H9 (cell line): ENCODE measurements around the gene SASH3. TPM values are rescaled to one million over a fixed set of nuclear protein-coding genes. Genes with fewer than 3 reads are reported as not detected.

Source experiments
- DNase-seq: peaks from one replicate; pipeline ENCODE4 v3.0.0-alpha.2; 2017
- H2AFZ ChIP-seq: one replicate; pipeline ENCODE4 v1.6.1; 2013; ENCODE audit warnings: mild to moderate bottlenecking, low read length, control low read depth, moderate library complexity
- H2AK5ac ChIP-seq: 2 replicates; pipeline ENCODE4 v1.6.1; 2013; ENCODE audit warnings: low read length, control low read depth, mixed read lengths; ENCODE audit not compliant: insufficient read length
- H2BK120ac ChIP-seq: one replicate; pipeline ENCODE4 v1.6.1; 2013; ENCODE audit warnings: low read depth, mild to moderate bottlenecking, low read length, control low read depth, inconsistent platforms; ENCODE audit not compliant: poor library complexity, severe bottlenecking
- H2BK12ac ChIP-seq: 2 replicates; pipeline ENCODE4 v1.6.1; 2013; ENCODE audit warnings: low read length, control low read depth, mixed read lengths, low read depth; ENCODE audit not compliant: insufficient read length
- H2BK15ac ChIP-seq: 2 replicates; pipeline ENCODE4 v1.6.1; 2013; ENCODE audit warnings: low read depth, low read length, control low read depth
- H2BK20ac ChIP-seq: one replicate; pipeline ENCODE4 v1.6.1; 2013; ENCODE audit warnings: low read depth, mild to moderate bottlenecking, low read length, control low read depth, inconsistent platforms; ENCODE audit not compliant: poor library complexity, severe bottlenecking
- H2BK5ac ChIP-seq: 2 replicates; pipeline ENCODE4 v1.6.1; 2013; ENCODE audit warnings: low read length, control low read depth, mixed read lengths; ENCODE audit not compliant: insufficient read length
- H3K14ac ChIP-seq: 2 replicates; pipeline ENCODE4 v1.6.1; 2013; ENCODE audit warnings: low read length, control low read depth; ENCODE audit not compliant: insufficient read depth
- H3K18ac ChIP-seq: 2 replicates; pipeline ENCODE4 v1.6.1; 2013; ENCODE audit warnings: low read depth, mild to moderate bottlenecking, mixed read lengths, low read length, control low read depth; ENCODE audit not compliant: insufficient read length
- H3K23ac ChIP-seq: 2 replicates; pipeline ENCODE4 v1.6.1; 2013; ENCODE audit warnings: low read length, control low read depth, mixed read lengths, low read depth; ENCODE audit not compliant: insufficient read length
- H3K23me2 ChIP-seq: 2 replicates; pipeline ENCODE4 v1.6.1; 2013; ENCODE audit warnings: low read depth, mild to moderate bottlenecking, mixed read lengths, low read length, control low read depth; ENCODE audit not compliant: insufficient read length, poor library complexity, severe bottlenecking
- H3K27ac ChIP-seq: 2 replicates; pipeline ENCODE4 v1.5.1; 2013; ENCODE audit warnings: low read length, control low read depth, mixed read lengths, low read depth; ENCODE audit not compliant: insufficient read length
- H3K27me3 ChIP-seq: 2 replicates; pipeline ENCODE4 v1.6.1; 2013; ENCODE audit warnings: low read length, control low read depth, inconsistent platforms; ENCODE audit not compliant: insufficient read depth
- H3K4ac ChIP-seq: 2 replicates; pipeline ENCODE4 v1.6.1; 2013; ENCODE audit warnings: low read depth, mild to moderate bottlenecking, control low read depth, inconsistent platforms, low read length, moderate library complexity
- H3K4me1 ChIP-seq: 2 replicates; pipeline ENCODE4 v1.6.1; 2013; ENCODE audit warnings: low read length, control low read depth, inconsistent platforms; ENCODE audit not compliant: insufficient read depth
- H3K4me2 ChIP-seq: 2 replicates; pipeline ENCODE4 v1.6.1; 2013; ENCODE audit warnings: low read length, control low read depth, mixed read lengths; ENCODE audit not compliant: insufficient read length, insufficient read depth
- H3K56ac ChIP-seq: 2 replicates; pipeline ENCODE4 v1.6.1; 2013; ENCODE audit warnings: low read depth, mild to moderate bottlenecking, mixed read lengths, low read length, control low read depth; ENCODE audit not compliant: insufficient read length
- H3K79me1 ChIP-seq: 2 replicates; pipeline ENCODE4 v1.6.1; 2013; ENCODE audit warnings: low read depth, mild to moderate bottlenecking, moderate library complexity, low read length, control low read depth, inconsistent platforms; ENCODE audit not compliant: insufficient read depth, poor library complexity, severe bottlenecking
- H3K79me2 ChIP-seq: 2 replicates; pipeline ENCODE4 v1.6.1; 2013; ENCODE audit warnings: low read length, control low read depth, inconsistent platforms; ENCODE audit not compliant: insufficient read depth
- H3K9ac ChIP-seq: 2 replicates; pipeline ENCODE4 v1.6.1; 2013; ENCODE audit warnings: low read length, control low read depth, mixed read lengths; ENCODE audit not compliant: insufficient read length; ENCODE audit errors: extremely low read depth
- H3K9me3 ChIP-seq: one replicate; pipeline ENCODE4 v1.6.1; 2013; ENCODE audit warnings: low read depth, low read length, inconsistent platforms; ENCODE audit not compliant: control insufficient read depth
- H3T11ph ChIP-seq: one replicate; pipeline ENCODE4 v1.6.1; 2013; ENCODE audit warnings: mild to moderate bottlenecking, low read length, control low read depth, inconsistent platforms
- H4K20me1 ChIP-seq: one replicate; pipeline ENCODE4 v1.6.1; 2013; ENCODE audit not compliant: control insufficient read depth, insufficient read length, insufficient read depth
- H4K5ac ChIP-seq: 2 replicates; pipeline ENCODE4 v1.6.1; 2013; ENCODE audit warnings: low read depth, mild to moderate bottlenecking, mixed read lengths, low read length, control low read depth; ENCODE audit not compliant: insufficient read length
- H4K8ac ChIP-seq: replicated peaks from 2 replicates; pipeline ENCODE4 v1.6.1; 2013; ENCODE audit warnings: low read length, control low read depth, mixed read lengths, low read depth; ENCODE audit not compliant: insufficient read length
- H4K91ac ChIP-seq: 2 replicates; pipeline ENCODE4 v1.6.1; 2013; ENCODE audit warnings: low read depth, mild to moderate bottlenecking, moderate library complexity, mixed read lengths, low read length, control low read depth; ENCODE audit not compliant: insufficient read length
- H3K27ac Mint-ChIP-seq, 3 experiments: 2 replicates in 2 of 3; 3 replicates in 1 of 3; pipeline ENCODE4 v1.8.0; 2020 to 2021; ENCODE audit warnings: mixed read lengths in 3 of 3, mild to moderate bottlenecking in 1 of 3, moderate library complexity in 1 of 3
- H3K27me3 Mint-ChIP-seq: 2 replicates; pipeline ENCODE4 v1.8.0; 2021; ENCODE audit warnings: low read depth, mild to moderate bottlenecking, moderate library complexity, mixed read lengths
- H3K36me3 Mint-ChIP-seq, 3 experiments: 2 replicates in 2 of 3; 3 replicates in 1 of 3; pipeline ENCODE4 v1.8.0; 2020 to 2021; ENCODE audit warnings: low read depth in 3 of 3, mixed read lengths in 3 of 3; ENCODE audit not compliant: insufficient read depth in 1 of 3
- H3K4me1 Mint-ChIP-seq, 2 experiments: 2 replicates each; pipeline ENCODE4 v1.8.0; 2020; ENCODE audit warnings: mixed read lengths in 2 of 2
- H3K4me3 Mint-ChIP-seq, 2 experiments: 2 replicates in 1 of 2; 3 replicates in 1 of 2; pipeline ENCODE4 v1.8.0; 2020 to 2021; ENCODE audit warnings: mild to moderate bottlenecking in 2 of 2, mixed read lengths in 2 of 2, moderate library complexity in 1 of 2
- H3K9me3 Mint-ChIP-seq, 2 experiments: 2 replicates in 1 of 2; 3 replicates in 1 of 2; pipeline ENCODE4 v1.8.0; 2020; ENCODE audit warnings: mild to moderate bottlenecking in 2 of 2, mixed read lengths in 2 of 2, moderate library complexity in 1 of 2
- WGBS: extraction: QIAGEN DNeasy Blood & Tissue Kit; methylation state at CpG from one replicate; pipeline ENCODE4 v1.1.7; 2013; ENCODE audit warnings: missing lambda C conversion rate, low lambda C conversion rate, mixed read lengths; ENCODE audit not compliant: insufficient read length; ENCODE audit errors: extremely low coverage; 5-methylcytosine and 5-hydroxymethylcytosine counted together
- total RNA-seq: library from RNA; stranded (reverse); gene quantifications from 2 replicates; pipeline ENCODE4 v1.2.1, GENCODE V29; 2021
- TF ChIP-seq, protein P1 (sequence below): fragments of 200-600 bp; sonication (generic); conservative IDR thresholded peaks from 3 replicates; pipeline ENCODE4 v1.8.0; 2021; ENCODE audit warnings: antibody characterized with exemption, mild to moderate bottlenecking

The SASH3 gene
- total RNA-seq, 1 experiment from 2014 or later, result not detected

DNA sequence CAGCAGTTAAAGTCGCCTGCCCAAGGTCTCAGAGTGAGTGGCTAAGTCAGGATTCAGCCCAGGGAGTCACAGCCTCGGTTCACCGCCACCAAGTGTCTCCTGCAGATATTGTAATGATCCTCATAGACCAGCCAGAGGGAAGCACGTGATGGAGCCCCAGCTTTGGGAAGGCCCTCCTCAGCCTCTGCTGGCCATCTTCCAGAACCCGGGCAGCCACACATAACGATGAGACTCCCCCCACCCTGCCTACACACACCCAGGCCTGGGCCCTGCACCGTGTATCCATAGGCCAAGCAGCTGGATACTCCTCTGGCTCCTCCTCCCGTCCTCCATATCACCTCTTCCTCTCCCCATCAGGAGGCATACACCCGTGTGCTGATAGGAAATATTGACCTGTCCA lies 19.6 kb upstream of the SASH3 start:
- WGBS, result no CpG with 5 or more reads among the region's 9 CpGs
- Mint-ChIP-seq H3K27ac (no peak overlapping the region), H3K4me1 (peaks cover 0 to 6% of the 10 kb centered on the region in 2 experiments; a peak in 1 of 4 replicates), H3K36me3 (no peaks in the 10 kb centered on the region), H3K4me3 (no peak overlapping the region), H3K9me3 (peaks cover 0 to 59% of the 10 kb centered on the region in 2 experiments; a peak in 2 of 5 replicates), H3K27me3 (0 out of 2 replicates have a peak, but pooled peaks cover 3% of the 10 kb centered on the region)
- Histone ChIP-seq H2AK5ac (no peak overlapping the region), H3K23me2 (no peaks in the 10 kb centered on the region), H4K91ac (no peak overlapping the region), H2BK12ac (no peak overlapping the region), H3K9ac (no peak overlapping the region), H3K9me3 (peaks cover under 1% of the 10 kb centered on the region), H3K79me2 (no peaks in the 10 kb centered on the region), H4K5ac (no peak overlapping the region), H3K4me1 (no peaks in the 10 kb centered on the region), H3K27ac (no peak overlapping the region), H3K14ac (no peak overlapping the region; the same call in 1 of the 2 replicates), H2BK120ac (no peak overlapping the region), H2BK20ac (no peak overlapping the region), H3K4ac (no peak overlapping the region), H3T11ph (no peak overlapping the region), H3K4me2 (no peak overlapping the region), H3K79me1 (no peaks in the 10 kb centered on the region), H2BK15ac (no peak overlapping the region), H2BK5ac (no peak overlapping the region), H2AFZ (no peak overlapping the region), H4K20me1 (no peaks in the 10 kb centered on the region), H3K56ac (no peak overlapping the region), H3K27me3 (no peaks in the 10 kb centered on the region), H4K8ac (no peak overlapping the region), H3K23ac (no peak overlapping the region), H3K18ac (no peak overlapping the region)
- TF ChIP-seq, protein P1, sequence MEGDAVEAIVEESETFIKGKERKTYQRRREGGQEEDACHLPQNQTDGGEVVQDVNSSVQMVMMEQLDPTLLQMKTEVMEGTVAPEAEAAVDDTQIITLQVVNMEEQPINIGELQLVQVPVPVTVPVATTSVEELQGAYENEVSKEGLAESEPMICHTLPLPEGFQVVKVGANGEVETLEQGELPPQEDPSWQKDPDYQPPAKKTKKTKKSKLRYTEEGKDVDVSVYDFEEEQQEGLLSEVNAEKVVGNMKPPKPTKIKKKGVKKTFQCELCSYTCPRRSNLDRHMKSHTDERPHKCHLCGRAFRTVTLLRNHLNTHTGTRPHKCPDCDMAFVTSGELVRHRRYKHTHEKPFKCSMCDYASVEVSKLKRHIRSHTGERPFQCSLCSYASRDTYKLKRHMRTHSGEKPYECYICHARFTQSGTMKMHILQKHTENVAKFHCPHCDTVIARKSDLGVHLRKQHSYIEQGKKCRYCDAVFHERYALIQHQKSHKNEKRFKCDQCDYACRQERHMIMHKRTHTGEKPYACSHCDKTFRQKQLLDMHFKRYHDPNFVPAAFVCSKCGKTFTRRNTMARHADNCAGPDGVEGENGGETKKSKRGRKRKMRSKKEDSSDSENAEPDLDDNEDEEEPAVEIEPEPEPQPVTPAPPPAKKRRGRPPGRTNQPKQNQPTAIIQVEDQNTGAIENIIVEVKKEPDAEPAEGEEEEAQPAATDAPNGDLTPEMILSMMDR, result no peak
- DNase-seq, result no peak
